Choroid plexus epithelial cell (primary cell): ENCODE data around the gene CLEC5A.

Experiments
- DNase-seq: peaks from one replicate; pipeline ENCODE4 v3.0.0-alpha.2; 2010; ENCODE audit warnings: low read depth
- H3K4me3 ChIP-seq: 2 replicates; pipeline ENCODE4 v1.5.1; 2011; ENCODE audit warnings: low read depth, mild to moderate bottlenecking, control low read depth, low read length, moderate library complexity
- CTCF ChIP-seq: conservative IDR thresholded peaks from 2 replicates; pipeline ENCODE4 v1.5.1; 2011; ENCODE audit warnings: low read depth, mild to moderate bottlenecking, control low read depth, inconsistent platforms, low read length, moderate library complexity

Gene CLEC5A

DNA sequence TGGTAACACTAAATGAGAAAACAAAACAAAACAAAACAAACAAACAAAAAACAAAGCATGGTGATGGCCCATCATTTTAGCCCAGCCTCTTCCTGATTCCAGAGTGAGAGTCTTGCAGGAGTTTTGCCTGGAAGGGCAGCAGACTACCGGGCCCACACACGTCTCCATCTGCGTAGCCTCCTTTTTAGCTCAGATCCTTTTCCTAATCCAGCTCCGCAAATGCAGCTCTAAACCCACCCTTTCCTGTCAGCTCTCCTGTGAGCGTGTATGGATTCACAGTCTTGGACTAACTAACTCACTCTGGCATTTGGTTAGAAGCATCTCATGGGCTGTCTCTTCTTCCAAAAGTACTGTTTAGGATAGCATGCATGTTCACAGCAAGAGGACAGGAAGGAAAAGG, 16.6 kb downstream of the CLEC5A start:
- no peak for DNase-seq
- no peak overlapping the region for H3K4me3 ChIP-seq
- TF ChIP-seq CTCF, result no peak

GRCh38 chr7:141928845-141929195, 18.0 kb downstream of the CLEC5A start:
- no peak overlapping the region for H3K4me3 ChIP-seq
- no peak for DNase-seq
- TF ChIP-seq CTCF, result no peak

DNA sequence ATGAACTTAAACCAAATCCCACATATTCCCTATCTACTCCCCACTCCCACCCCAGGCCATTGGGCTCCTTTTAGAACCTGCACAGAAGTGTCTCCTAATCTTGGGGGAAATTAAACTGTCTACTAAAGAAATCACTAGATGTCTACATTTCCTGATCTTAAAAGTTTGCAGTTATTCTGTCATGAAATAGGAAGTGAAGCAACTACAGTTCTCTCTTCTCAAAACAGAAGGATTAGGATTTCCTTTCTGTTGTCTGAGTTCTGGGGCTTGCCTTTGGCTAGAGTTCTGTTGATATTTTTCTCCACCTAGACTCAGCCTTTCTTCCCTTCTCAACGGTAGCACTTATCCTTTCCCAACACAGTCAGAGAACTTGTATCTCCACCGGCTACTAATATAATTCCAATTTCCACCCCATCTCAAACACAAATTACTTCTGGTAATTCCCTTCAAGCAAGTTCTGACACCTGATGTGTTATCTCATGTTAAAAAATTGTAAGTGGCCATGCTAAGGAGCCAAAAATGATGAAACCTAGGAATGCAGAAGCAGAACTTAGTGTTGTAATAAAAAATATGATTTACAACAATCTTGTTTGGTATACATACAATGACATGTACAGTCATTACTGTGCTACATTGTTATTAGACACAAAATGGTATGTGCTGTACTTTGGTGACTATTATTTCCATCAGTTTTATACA, 18.5 kb downstream of the CLEC5A start:
- TF ChIP-seq CTCF, result no peak
- no peak for DNase-seq
- H3K4me3 ChIP-seq, result no peak overlapping the region

GRCh38 chr7:141920281-141920680, 26.5 kb downstream of the CLEC5A start:
- peak; percentile 25 for DNase-seq
- H3K4me3 ChIP-seq, result no peak overlapping the region
- no peak for TF ChIP-seq CTCF

GRCh38 chr7:141916099-141916498, 30.7 kb downstream of the CLEC5A start, which contains the start of gene OR9A4:
Gene OR9A4, plus strand, starts transcription at chr7:141916399. Its CDS starts 2,477 bp downstream, at chr7:141918876.
- TF ChIP-seq CTCF, result no peak
- H3K4me3 ChIP-seq, result no peak within 1 kb of the TSS
- no peak for DNase-seq

GRCh38 chr7:141915565-141915964, 31.2 kb downstream of the CLEC5A start:
- TF ChIP-seq CTCF, result no peak
- no peak for DNase-seq
- no peak overlapping the region for H3K4me3 ChIP-seq

DNA sequence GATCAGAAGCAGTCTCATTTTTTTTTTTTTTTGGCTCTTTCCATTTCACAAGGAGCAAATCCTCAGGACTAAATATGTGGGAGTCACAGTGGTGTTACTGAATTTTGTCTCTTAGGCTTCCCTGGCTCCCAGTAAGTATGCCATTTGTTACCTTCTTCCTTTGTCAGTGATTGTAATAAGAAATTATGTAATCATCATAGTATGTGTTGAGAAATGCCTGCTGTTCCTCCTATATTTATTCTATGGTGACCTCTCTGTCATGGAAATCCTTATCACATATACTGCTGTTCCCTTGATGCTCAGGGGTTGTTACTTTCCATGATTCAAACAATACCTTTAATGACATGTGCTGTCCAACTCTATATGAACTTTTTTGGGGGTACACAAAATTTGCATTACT, 35.4 kb downstream of the CLEC5A start:
- H3K4me3 ChIP-seq, result no peak overlapping the region
- TF ChIP-seq CTCF, result no peak
- no peak for DNase-seq
